ENCODE results near the gene LRRC3B.

LRRC3B gene

DNA sequence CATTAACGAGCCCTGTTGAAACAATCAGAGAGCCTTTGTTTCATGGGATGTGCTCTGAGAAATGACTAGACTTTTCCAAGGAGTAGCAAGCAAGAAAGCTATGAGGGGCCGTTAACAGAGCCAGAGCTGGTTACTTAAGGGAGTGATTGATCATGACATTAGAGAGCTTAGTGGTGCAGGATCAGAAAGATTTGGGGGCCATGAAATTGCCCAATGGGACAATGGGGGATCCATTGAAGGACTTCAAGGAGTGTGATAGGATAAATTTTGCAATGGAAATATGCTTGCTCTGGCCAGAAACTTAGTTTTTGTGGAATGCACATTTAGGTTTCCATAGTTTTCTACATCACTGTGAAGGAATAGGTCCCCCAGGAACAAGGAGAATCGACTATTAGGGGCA is 45.6 kb downstream of the LRRC3B start:
- no peaks in the 10 kb centered on the region for H3K36me3 ChIP-seq (ENCODE audit: insufficient read depth)
- H4K20me1 ChIP-seq (ENCODE audit: insufficient read depth): no peaks in the 10 kb centered on the region
- no peak overlapping the region for H3K4me3 ChIP-seq (IDR thresholded peaks at IDR 0.05; ENCODE audit: insufficient read depth, low read depth, low read length)
- H2AFZ ChIP-seq (ENCODE audit: low read depth): no peak overlapping the region
- H3K79me2 ChIP-seq (ENCODE audit: insufficient read depth, low read depth): no peaks in the 10 kb centered on the region
- H3K27me3 ChIP-seq (ENCODE audit: insufficient read depth, low read depth): no peaks in the 10 kb centered on the region
- no peaks in the 10 kb centered on the region for H3K4me1 ChIP-seq (ENCODE audit: low read depth, poor library complexity, severe bottlenecking)
- no peak overlapping the region for H3K9ac ChIP-seq
- no peak overlapping the region for H3K27ac ChIP-seq
- no peak overlapping the region for H3K4me2 ChIP-seq
- TF ChIP-seq, protein P1, sequence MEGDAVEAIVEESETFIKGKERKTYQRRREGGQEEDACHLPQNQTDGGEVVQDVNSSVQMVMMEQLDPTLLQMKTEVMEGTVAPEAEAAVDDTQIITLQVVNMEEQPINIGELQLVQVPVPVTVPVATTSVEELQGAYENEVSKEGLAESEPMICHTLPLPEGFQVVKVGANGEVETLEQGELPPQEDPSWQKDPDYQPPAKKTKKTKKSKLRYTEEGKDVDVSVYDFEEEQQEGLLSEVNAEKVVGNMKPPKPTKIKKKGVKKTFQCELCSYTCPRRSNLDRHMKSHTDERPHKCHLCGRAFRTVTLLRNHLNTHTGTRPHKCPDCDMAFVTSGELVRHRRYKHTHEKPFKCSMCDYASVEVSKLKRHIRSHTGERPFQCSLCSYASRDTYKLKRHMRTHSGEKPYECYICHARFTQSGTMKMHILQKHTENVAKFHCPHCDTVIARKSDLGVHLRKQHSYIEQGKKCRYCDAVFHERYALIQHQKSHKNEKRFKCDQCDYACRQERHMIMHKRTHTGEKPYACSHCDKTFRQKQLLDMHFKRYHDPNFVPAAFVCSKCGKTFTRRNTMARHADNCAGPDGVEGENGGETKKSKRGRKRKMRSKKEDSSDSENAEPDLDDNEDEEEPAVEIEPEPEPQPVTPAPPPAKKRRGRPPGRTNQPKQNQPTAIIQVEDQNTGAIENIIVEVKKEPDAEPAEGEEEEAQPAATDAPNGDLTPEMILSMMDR (conservative IDR thresholded peaks at IDR 0.05; ENCODE audit: low read depth, low read length): no peak

GRCh38 chr3:26668696-26669095 is 46.1 kb downstream of the LRRC3B start:
- Histone ChIP-seq H3K9ac (no peak overlapping the region), H3K4me1 (ENCODE audit: low read depth, poor library complexity, severe bottlenecking) (no peaks in the 10 kb centered on the region), H3K4me3 (IDR thresholded peaks at IDR 0.05; ENCODE audit: insufficient read depth, low read depth, low read length) (no peak overlapping the region), H3K4me2 (no peak overlapping the region), H4K20me1 (ENCODE audit: insufficient read depth) (no peaks in the 10 kb centered on the region), H3K36me3 (ENCODE audit: insufficient read depth) (no peaks in the 10 kb centered on the region), H3K27me3 (ENCODE audit: insufficient read depth, low read depth) (no peaks in the 10 kb centered on the region), H2AFZ (ENCODE audit: low read depth) (no peak overlapping the region), H3K79me2 (ENCODE audit: insufficient read depth, low read depth) (no peaks in the 10 kb centered on the region), H3K27ac (no peak overlapping the region)
- TF ChIP-seq, protein P1 (conservative IDR thresholded peaks at IDR 0.05; ENCODE audit: low read depth, low read length): no peak

DNA sequence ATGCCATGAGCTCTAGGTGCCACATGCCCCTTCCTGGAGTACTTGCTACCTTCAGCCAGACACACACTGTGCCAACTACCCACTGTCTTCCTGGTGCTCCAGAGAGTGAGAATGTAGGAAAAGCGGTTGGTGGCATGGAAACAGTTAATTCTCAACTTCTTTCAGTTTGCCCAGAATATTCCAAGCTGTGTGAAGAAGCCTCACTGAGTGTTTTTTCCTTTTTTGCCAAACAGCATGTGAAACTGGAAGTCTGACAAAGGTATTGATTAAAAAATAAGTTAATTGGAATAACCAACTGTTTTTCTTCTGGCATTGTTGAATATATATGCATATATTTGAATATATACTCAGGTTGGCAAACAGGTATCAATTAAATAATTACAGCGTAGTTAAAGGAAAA is 52.8 kb downstream of the LRRC3B start:
- no peaks in the 10 kb centered on the region for H4K20me1 ChIP-seq (ENCODE audit: insufficient read depth)
- no peak overlapping the region for H2AFZ ChIP-seq (ENCODE audit: low read depth)
- no peaks in the 10 kb centered on the region for H3K4me1 ChIP-seq (ENCODE audit: low read depth, poor library complexity, severe bottlenecking)
- H3K4me3 ChIP-seq (IDR thresholded peaks at IDR 0.05; ENCODE audit: insufficient read depth, low read depth, low read length): no peak overlapping the region
- no peaks in the 10 kb centered on the region for H3K27me3 ChIP-seq (ENCODE audit: insufficient read depth, low read depth)
- H3K4me2 ChIP-seq: no peak overlapping the region
- no peak overlapping the region for H3K27ac ChIP-seq
- H3K9ac ChIP-seq: no peak overlapping the region
- H3K79me2 ChIP-seq (ENCODE audit: insufficient read depth, low read depth): no peaks in the 10 kb centered on the region
- H3K36me3 ChIP-seq (ENCODE audit: insufficient read depth): no peaks in the 10 kb centered on the region
- TF ChIP-seq, protein P1 (conservative IDR thresholded peaks at IDR 0.05; ENCODE audit: low read depth, low read length): no peak

DNA sequence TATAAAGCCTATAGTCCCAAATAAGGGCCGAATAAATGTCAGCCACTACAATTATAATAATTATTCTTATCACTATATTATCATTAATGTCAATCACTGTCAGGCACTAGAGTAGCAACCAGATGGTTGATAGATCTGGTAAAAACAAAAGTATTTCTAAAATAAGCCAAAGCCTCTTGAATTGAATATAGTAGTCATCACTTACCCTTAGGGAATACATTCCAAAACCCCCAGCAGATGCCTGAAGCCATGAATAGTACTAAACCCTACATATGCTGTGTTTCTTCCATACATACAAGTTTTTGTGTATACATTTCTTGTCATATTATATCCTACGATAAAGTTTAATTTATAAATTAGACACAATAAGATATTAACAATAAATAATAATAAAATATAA is 59.1 kb downstream of the LRRC3B start:
- TF ChIP-seq, protein P1 (conservative IDR thresholded peaks at IDR 0.05; ENCODE audit: low read depth, low read length): no peak
- Histone ChIP-seq H3K36me3 (ENCODE audit: insufficient read depth) (no peaks in the 10 kb centered on the region), H3K27ac (no peak overlapping the region), H4K20me1 (ENCODE audit: insufficient read depth) (no peaks in the 10 kb centered on the region), H3K9ac (no peak overlapping the region), H3K27me3 (ENCODE audit: insufficient read depth, low read depth) (no peaks in the 10 kb centered on the region), H3K4me3 (IDR thresholded peaks at IDR 0.05; ENCODE audit: insufficient read depth, low read depth, low read length) (no peak overlapping the region), H2AFZ (ENCODE audit: low read depth) (no peak overlapping the region), H3K4me2 (no peak overlapping the region), H3K79me2 (ENCODE audit: insufficient read depth, low read depth) (no peaks in the 10 kb centered on the region), H3K4me1 (ENCODE audit: low read depth, poor library complexity, severe bottlenecking) (no peaks in the 10 kb centered on the region)
